ENCODE measurements around the gene L3MBTL4.

DNA sequence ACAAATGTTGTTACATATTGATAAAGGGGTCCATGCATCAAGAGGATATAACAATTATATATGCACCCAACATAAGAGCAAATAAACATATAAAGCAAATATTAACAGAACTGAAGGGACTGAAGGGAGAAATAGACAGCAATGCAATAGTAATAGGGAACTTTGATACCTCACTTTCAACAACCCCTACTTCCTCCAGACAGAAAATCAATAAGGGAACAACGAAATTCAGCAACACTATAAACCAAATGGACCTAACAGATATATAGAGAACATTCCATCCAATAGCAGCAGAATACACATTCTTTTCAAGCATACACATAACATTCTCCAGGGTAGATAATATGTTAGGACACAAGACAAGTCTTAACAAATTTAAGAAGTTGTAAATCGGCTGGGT, 71.7 kb downstream of the L3MBTL4 start:
- TF ChIP-seq, protein P1, sequence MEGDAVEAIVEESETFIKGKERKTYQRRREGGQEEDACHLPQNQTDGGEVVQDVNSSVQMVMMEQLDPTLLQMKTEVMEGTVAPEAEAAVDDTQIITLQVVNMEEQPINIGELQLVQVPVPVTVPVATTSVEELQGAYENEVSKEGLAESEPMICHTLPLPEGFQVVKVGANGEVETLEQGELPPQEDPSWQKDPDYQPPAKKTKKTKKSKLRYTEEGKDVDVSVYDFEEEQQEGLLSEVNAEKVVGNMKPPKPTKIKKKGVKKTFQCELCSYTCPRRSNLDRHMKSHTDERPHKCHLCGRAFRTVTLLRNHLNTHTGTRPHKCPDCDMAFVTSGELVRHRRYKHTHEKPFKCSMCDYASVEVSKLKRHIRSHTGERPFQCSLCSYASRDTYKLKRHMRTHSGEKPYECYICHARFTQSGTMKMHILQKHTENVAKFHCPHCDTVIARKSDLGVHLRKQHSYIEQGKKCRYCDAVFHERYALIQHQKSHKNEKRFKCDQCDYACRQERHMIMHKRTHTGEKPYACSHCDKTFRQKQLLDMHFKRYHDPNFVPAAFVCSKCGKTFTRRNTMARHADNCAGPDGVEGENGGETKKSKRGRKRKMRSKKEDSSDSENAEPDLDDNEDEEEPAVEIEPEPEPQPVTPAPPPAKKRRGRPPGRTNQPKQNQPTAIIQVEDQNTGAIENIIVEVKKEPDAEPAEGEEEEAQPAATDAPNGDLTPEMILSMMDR (IDR thresholded peaks at IDR 0.05), result no peak
- TF ChIP-seq POLR2A (IDR thresholded peaks at IDR 0.05), result no peak

Data from esophagus squamous epithelium (tissue), 4 donors.